Psoas muscle (tissue), 8 donors: ENCODE results near the gene CPSF7. TPM values are rescaled to one million over a fixed set of nuclear protein-coding genes. Genes with fewer than 3 reads are reported as not detected.

Source experiments
- ATAC-seq, 4 donors: fragments of 200-7000 bp; cut with Tn5 transposase; one replicate each; pipeline ENCODE4 v1.9.1; 2020; ENCODE audit warnings: moderate library complexity in 3 of 4, mild to moderate bottlenecking in 2 of 4
- DNase-seq, 2 donors: peaks; one replicate each; pipeline ENCODE4 v3.0.0-alpha.2; 2020
- H3K27ac ChIP-seq: fragments of 200-600 bp; one replicate; pipeline ENCODE4 v1.8.0; 2022
- H3K27me3 ChIP-seq, 3 donors: fragments of 200-600 bp in 1 of 3; one replicate each; pipeline versions ENCODE4 v1.6.1 to v1.8.0; 2013 to 2022; ENCODE audit warnings: low read length in 2 of 3, mild to moderate bottlenecking in 2 of 3, moderate library complexity in 1 of 3; ENCODE audit not compliant: insufficient read depth in 3 of 3
- H3K36me3 ChIP-seq, 2 donors: fragments of 200-600 bp in 1 of 2; one replicate each; pipeline versions ENCODE4 v1.6.1 to v1.8.0; 2013 to 2022; ENCODE audit warnings: low read depth in 1 of 2, mild to moderate bottlenecking in 1 of 2, moderate library complexity in 1 of 2; ENCODE audit not compliant: insufficient read depth in 1 of 2
- H3K4me1 ChIP-seq: fragments of 200-600 bp; one replicate; pipeline ENCODE4 v1.8.0; 2022
- H3K4me3 ChIP-seq: fragments of 200-600 bp; one replicate; pipeline ENCODE4 v1.8.0; 2022; ENCODE audit warnings: mild to moderate bottlenecking
- H3K9me3 ChIP-seq: fragments of 200-600 bp; one replicate; pipeline ENCODE4 v1.8.0; 2022
- WGBS, 3 donors: extraction: QIAGEN DNeasy Blood & Tissue Kit; methylation state at CpG; one replicate each; pipeline versions ENCODE4 v1.1.6 to v1.1.7; 2013; 5-methylcytosine and 5-hydroxymethylcytosine counted together
- intact Hi-C, 2 donors: fragments of 100-400 bp; cut with DNase I; formaldehyde crosslinking; loops; one replicate each; pipeline versions ENCODE4 v1.11.0 to v1.14.2; 2022
- polyA plus RNA-seq, 3 donors: library from polyadenylated mRNA; stranded (reverse); fragments of 200-250 nt; gene quantifications; one replicate each; pipeline ENCODE4 v1.2.3, GENCODE V29; 2013
- total RNA-seq, 4 donors: library from RNA; stranded (reverse); fragmentation: NEBNext Ultra II Directional in 2 of 4; extraction: Animal tissue kit (Norgen Biotek cat#: 25700) in 2 of 4; gene quantifications; one replicate each; pipeline versions ENCODE4 v1.2.1 to v1.2.4, GENCODE V29; 2021 to 2023
- TF ChIP-seq, protein P1 (sequence below): fragments of 200-600 bp; IDR thresholded peaks from one replicate; pipeline ENCODE4 v1.8.0; 2022; ENCODE audit warnings: antibody characterized with exemption
- donor health status: healthy with polysubstance abuse.
- donor health status: DM: no; HTN: no; CAD: no; lungs with moderate emphysema.
- donor health status: Bipolar disorder and iron deficiency.
- donor health status: healthy.
- donor health status: DM: yes; HTN: yes; CAD: no.
- donor health status: DM: no; HTN: no; CAD: no.
- donor health status: DM: no; HTN: no; CAD: no.
- donor health status: DM: yes; HTN: yes; CAD: no.

Gene CPSF7
- total and polyA plus RNA-seq, 7 donors = 28.2 to 66.2 (median 51.1) TPM

- DNase-seq (no peak), ATAC-seq (no peak)
- intact Hi-C loops = no loop called here
- Histone ChIP-seq H3K4me1 (peaks cover 11% of the 10 kb centered on the region), H3K36me3 (peaks cover 0 to 38% of the 10 kb centered on the region in 2 donors), H3K9me3 (no peaks in the 10 kb centered on the region), H3K27ac (no peak overlapping the region), H3K4me3 (no peak overlapping the region), H3K27me3 (no peaks in the 10 kb centered on the region)
- TF ChIP-seq, protein P1, sequence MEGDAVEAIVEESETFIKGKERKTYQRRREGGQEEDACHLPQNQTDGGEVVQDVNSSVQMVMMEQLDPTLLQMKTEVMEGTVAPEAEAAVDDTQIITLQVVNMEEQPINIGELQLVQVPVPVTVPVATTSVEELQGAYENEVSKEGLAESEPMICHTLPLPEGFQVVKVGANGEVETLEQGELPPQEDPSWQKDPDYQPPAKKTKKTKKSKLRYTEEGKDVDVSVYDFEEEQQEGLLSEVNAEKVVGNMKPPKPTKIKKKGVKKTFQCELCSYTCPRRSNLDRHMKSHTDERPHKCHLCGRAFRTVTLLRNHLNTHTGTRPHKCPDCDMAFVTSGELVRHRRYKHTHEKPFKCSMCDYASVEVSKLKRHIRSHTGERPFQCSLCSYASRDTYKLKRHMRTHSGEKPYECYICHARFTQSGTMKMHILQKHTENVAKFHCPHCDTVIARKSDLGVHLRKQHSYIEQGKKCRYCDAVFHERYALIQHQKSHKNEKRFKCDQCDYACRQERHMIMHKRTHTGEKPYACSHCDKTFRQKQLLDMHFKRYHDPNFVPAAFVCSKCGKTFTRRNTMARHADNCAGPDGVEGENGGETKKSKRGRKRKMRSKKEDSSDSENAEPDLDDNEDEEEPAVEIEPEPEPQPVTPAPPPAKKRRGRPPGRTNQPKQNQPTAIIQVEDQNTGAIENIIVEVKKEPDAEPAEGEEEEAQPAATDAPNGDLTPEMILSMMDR = no peak
- 89 to 96% (median 92%) methylated on average over 4 of the region's 4 CpGs for WGBS, 3 donors
These were observed 73.1 kb downstream of the CPSF7 start for GRCh38 chr11:61356706-61357105.

DNA sequence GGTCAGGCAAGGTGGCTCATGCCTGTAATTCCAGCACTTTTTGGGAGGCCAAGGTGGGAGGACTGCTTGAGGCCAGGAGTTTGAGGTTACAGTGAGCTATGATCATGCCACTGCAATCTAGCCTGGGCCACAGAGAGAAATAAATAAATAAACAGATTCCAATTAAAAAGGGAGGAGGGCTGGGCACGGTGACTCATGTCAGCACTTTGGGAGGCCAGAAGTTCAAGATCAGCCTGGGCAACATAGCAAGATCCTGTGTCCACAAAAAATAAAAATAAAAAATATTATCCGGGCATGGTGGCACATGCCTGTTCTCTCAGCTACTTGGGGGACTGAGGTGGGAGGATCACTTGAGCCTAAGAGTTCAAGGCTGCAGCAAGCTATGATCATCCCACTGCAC lies 75.6 kb downstream of the CPSF7 start:
- 91 to 96% (median 94%) methylated on average over 2 of the region's 2 CpGs for WGBS, 3 donors
- Histone ChIP-seq H3K27ac (no peak overlapping the region), H3K9me3 (no peaks in the 10 kb centered on the region), H3K4me3 (no peak overlapping the region), H3K4me1 (peaks cover 3% of the 10 kb centered on the region), H3K27me3 (no peaks in the 10 kb centered on the region), H3K36me3 (peaks cover 0 to 60% of the 10 kb centered on the region in 2 donors)
- no peak for ATAC-seq
- TF ChIP-seq, protein P1 = no peak
- DNase-seq = no peak
- intact Hi-C loops = no loop called here

DNA sequence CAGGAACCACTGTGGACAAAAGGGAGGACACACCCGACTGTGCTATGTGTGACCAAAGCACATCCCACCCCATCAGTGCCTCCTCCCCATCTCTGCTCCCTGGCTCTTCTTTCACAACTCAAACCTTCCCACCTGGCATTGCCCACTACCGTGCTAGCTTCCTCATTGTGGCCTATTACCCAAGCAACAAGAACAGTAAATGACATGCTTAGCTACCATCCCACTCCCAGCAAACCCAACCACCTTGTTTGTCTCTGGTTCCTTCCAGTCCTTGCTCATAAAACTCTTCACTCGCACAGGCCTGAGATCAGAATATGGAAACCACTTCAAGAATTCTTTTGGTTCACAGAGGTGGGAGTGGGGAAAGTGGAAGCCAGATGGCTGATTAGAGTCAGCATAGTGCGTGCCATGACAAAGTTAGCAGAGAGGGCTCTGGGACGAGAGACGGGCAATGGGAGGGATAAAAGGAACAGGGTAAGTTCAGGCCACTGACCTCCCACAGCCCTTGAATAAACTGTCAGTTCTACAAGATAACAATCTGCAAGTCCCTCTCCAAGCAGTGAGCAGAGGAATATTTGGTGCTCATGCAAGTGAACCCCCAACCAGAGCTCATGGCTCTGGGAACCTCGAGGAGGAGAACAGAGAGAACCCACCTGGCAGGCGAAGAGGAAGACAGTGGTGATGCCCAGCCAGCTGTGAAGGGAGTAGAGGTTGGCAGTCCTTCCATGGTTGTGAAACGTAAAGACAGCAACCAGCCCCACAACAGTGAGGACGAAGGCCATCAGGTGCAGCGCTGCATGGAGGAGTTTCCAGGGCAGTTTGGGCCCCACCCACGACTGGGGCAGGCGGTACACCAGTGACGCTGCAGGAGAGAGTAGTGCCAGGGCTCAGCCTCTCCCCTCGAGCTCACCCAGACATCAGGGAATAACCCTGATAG lies 76.4 kb downstream of the CPSF7 start:
- no peak for ATAC-seq
- 87 to 91% (median 90%) methylated on average over 15 of the region's 15 CpGs for WGBS, 3 donors
- TF ChIP-seq, protein P1 = no peak
- DNase-seq = no peak
- intact Hi-C loops = no loop called here
- Histone ChIP-seq H3K36me3 (peaks cover 0 to 69% of the 10 kb centered on the region in 2 donors), H3K4me1 (no peaks in the 10 kb centered on the region), H3K4me3 (no peak overlapping the region), H3K9me3 (no peaks in the 10 kb centered on the region), H3K27me3 (no peaks in the 10 kb centered on the region), H3K27ac (no peak overlapping the region)

Other genes starting within 250 kb of the CPSF7 start
- under 1 TPM in 1 of 4 donors, not detected in 3; 0.84 TPM for gene PGA3, start 226.5 kb downstream of the CPSF7 start, total RNA-seq
- gene PGA3, start 226.5 kb downstream of the CPSF7 start, polyA plus RNA-seq = 1 to 10 TPM in 2 of 3 donors, under 1 TPM in 1; 0.29 to 1.1 (median 1.1) TPM
- gene PGA4, start 207.6 kb downstream of the CPSF7 start, total RNA-seq = 1 to 10 TPM in 1 of 4 donors, under 1 TPM in 1, not detected in 2; 0.57 to 1.4 TPM
- 1 to 10 TPM in 1 of 3 donors, under 1 TPM in 2; 0.08 to 1.1 (median 0.48) TPM for gene PGA4, start 207.6 kb downstream of the CPSF7 start, polyA plus RNA-seq
- gene PGA5, start 188.8 kb downstream of the CPSF7 start, total RNA-seq = under 1 TPM in 2 of 4 donors, not detected in 2; 0.19 to 0.42 TPM
- gene PGA5, start 188.8 kb downstream of the CPSF7 start, polyA plus RNA-seq = under 1 TPM in 2 of 3 donors, not detected in 1; 0.17 to 0.44 TPM
- gene VWCE, start 134.7 kb downstream of the CPSF7 start, total RNA-seq = 1 to 10 TPM in 2 of 4 donors, under 1 TPM in 2; 0.84 to 1.4 (median 1.1) TPM
- under 1 TPM; 0.23 to 0.57 (median 0.43) TPM for gene VWCE, start 134.7 kb downstream of the CPSF7 start, polyA plus RNA-seq
- 100 to 1,000 TPM; 156 to 187 (median 175) TPM for gene DDB1, start 96.9 kb downstream of the CPSF7 start, total RNA-seq
- gene DDB1, start 96.9 kb downstream of the CPSF7 start, polyA plus RNA-seq = 100 to 1,000 TPM; 111 to 161 (median 131) TPM
- 10 to 100 TPM; 10.9 to 30.4 (median 16.5) TPM for gene TKFC, start 96.7 kb downstream of the CPSF7 start, total RNA-seq
- 10 to 100 TPM in 1 of 3 donors, 1 to 10 TPM in 2; 7.2 to 17.6 (median 7.5) TPM for gene TKFC, start 96.7 kb downstream of the CPSF7 start, polyA plus RNA-seq
- 10 to 100 TPM; 10.3 to 20.6 (median 17.5) TPM for gene CYB561A3, start 68.1 kb downstream of the CPSF7 start, total RNA-seq
- gene CYB561A3, start 68.1 kb downstream of the CPSF7 start, polyA plus RNA-seq = 10 to 100 TPM in 2 of 3 donors, 1 to 10 TPM in 1; 7.7 to 25.1 (median 12.1) TPM
- gene TMEM138, start 67.6 kb downstream of the CPSF7 start, total RNA-seq = 10 to 100 TPM; 12.9 to 28.9 (median 21.0) TPM
- gene TMEM138, start 67.6 kb downstream of the CPSF7 start, polyA plus RNA-seq = 10 to 100 TPM; 25.2 to 37.0 (median 31.5) TPM
- gene TMEM216, start 37.4 kb downstream of the CPSF7 start, total RNA-seq = 1 to 10 TPM; 3.5 to 6.4 (median 4.8) TPM
- 10 to 100 TPM in 2 of 3 donors, 1 to 10 TPM in 1; 5.6 to 18.0 (median 10.8) TPM for gene TMEM216, start 37.4 kb downstream of the CPSF7 start, polyA plus RNA-seq
- gene SDHAF2, start 149 bp upstream of the CPSF7 start, total RNA-seq = 10 to 100 TPM; 29.4 to 45.2 (median 33.7) TPM
- 100 to 1,000 TPM in 1 of 3 donors, 10 to 100 TPM in 2; 52.7 to 103 (median 84.4) TPM for gene SDHAF2, start 149 bp upstream of the CPSF7 start, polyA plus RNA-seq
- under 1 TPM in 3 of 4 donors, not detected in 1; 0.27 to 0.69 (median 0.64) TPM for gene LRRC10B, start 78.8 kb upstream of the CPSF7 start, total RNA-seq
- gene LRRC10B, start 78.8 kb upstream of the CPSF7 start, polyA plus RNA-seq = 1 to 10 TPM in 1 of 3 donors, under 1 TPM in 2; 0.24 to 2.1 (median 0.40) TPM
- gene SYT7, start 151.1 kb upstream of the CPSF7 start, total RNA-seq = 1 to 10 TPM; 1.9 to 2.8 (median 2.1) TPM
- 1 to 10 TPM in 2 of 3 donors, under 1 TPM in 1; 0.96 to 3.5 (median 1.4) TPM for gene SYT7, start 151.1 kb upstream of the CPSF7 start, polyA plus RNA-seq